Fibroblast of peridontal ligament (primary cell): ENCODE measurements around the gene SSBP1.
"Not testable (repeated sequence)": the region's sequence is repeated elsewhere in the genome, so short reads cannot be mapped to it uniquely, and the experiment has no call there.

Experiments
- DNase-seq: peaks from one replicate; pipeline ENCODE4 v3.0.0-alpha.2; 2010; ENCODE audit errors: extremely low read depth

Gene SSBP1

DNA sequence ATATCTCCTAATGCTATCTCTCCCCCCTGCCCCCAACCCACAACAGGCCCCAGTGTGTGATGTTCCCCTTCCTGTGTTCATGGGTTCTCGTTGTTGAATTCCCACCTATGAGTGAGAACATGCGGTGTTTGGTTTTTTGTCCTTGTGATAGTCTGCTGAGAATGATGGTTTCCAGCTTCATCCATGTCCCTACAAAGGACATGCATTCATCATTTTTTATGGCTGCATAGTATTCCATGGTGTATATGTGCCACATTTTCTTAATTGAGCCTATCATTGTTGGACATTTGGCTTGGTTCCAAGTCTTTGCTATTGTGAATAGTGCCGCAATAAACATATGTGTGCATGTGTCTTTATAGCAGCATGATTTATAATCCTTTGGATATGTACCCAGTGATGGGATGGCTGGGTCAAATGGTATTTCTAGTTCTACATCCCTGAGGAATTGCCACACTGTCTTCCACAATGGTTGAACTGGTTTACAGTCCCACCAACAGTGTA is 32.0 kb downstream of the SSBP1 start:
- DNase-seq, result not testable (repeated sequence)

DNA sequence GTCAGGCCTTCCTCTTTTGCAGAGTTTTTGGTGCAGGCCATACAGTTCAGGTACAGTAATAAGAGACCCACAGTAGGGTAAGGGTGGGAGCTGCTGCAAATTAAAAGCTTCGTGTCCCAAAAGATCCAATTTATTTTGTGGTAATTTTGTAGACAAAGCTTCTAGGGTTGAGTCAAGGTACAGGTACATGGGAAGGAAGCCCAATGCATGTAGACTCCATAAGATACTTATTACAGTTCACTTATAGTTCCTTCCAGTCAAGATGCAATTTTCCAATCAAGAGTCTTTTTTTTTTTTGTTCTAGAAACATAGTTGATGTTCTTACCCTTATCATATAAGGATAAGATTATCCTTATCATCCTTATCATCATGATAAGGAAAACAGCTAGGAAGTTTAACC is 38.2 kb downstream of the SSBP1 start, which contains the start of gene TAS2R4:
TAS2R4 (plus strand) TSS at position 301 of the 400 bp plus-strand sequence. CDS start 1,815 bp downstream, outside the sequence.
- DNase-seq, result no peak

DNA sequence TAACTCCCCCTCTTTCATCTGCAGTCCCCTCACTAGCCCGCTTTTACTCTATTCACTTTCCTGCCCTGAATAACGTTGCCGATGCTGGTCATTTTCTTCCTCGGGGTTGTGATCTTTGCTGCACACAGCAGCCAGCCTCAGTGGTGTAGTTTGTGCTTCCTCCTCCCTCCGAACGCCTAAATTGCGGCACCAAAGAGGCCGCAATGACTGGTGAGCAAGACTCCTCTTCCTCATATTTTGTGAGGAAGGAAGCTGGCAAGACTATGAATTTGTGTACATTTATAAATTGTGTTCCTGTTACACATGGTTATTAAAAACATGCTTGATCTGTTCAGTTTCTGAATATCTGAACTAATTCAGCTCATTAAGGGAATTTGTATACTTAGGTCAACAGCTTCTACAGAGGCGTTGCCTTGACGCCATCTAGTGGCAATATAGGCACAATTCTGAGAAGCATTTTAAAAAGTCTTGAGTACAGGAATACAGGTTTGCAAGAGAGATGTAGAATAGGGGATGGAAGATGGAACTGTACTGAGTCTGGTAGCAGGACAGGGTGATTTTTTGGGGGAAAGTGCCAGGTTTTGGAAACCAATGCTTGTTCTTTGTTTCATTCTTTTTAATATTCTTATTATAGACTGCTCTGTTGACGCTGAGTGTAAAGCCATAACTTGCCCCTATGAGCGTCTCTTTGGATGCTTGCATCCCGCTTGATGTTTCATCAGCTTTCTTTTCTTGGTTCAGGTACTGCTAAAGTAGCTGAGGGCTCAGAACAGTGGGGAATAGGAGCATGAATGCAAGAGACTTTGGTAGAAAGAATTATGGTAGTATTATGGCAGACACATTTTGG is 47.8 kb downstream of the SSBP1 start:
- peak; percentile 60 for DNase-seq

DNA sequence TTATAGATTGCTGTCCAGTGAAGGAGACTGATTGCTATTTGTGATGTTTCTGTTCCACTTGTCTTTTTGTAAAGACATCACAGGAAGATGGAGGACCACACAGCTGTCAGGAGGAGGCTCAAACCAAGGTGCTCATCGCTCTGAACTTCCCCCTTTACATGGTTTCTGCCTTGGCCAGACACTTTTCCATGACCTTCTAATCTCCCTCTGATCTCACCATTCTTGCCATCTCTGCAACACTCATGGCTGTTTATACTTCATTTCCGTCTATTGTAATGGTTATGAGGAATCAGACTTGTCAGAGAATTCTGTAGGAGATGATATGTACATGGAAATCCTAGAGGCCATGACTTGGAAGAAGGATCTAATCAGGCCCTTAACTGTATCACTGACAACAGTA is 50.1 kb downstream of the SSBP1 start:
- DNase-seq, result no peak

DNA sequence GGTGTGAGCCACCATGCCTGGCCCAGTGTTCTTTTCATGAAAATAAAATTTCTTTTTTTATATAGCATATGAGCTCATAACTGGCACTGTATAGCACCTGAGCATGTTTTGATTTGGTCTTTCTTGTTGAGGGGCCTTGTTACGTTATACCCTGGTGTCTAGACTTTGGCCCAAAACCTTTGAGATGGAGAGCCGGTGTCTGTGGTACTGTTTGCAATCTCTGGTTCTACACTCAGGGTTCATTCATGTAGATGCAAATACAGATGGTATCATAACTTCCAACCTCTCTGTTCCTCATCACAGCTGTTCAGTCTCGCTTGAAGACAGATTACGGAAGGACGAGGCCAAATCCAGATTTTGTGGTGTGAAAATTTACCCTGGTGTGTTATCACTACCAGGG is 51.8 kb downstream of the SSBP1 start, which contains the start of gene TAS2R5:
TAS2R5 (plus strand) TSS at position 301 of the 400 bp plus-strand sequence. CDS start 145 bp downstream, outside the sequence.
- no peak for DNase-seq

DNA sequence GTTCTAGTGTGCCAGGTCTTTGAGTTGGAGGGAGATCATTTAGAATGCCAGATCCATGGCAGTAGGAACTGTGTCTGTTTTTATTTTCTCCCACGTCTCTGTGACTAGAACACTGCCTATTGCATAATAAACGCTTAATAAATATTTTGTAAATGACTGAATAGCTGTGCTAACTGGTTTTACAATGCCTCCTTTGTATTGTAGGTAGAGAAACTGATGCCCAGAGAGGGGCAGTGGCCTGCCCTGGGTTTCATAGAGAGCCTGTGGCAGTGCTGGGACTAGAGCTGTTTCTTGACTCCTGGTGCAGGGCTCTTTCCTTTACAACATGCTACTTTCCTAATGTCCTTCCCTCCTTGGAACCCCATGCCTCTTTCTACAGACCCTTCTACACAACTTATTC is 54.4 kb downstream of the SSBP1 start:
- no peak for DNase-seq
